Peyer's patch (tissue), 4 donors: ENCODE measurements around the gene MYO7A. TPM values are rescaled to one million over a fixed set of nuclear protein-coding genes. Genes with fewer than 3 reads are reported as not detected.
A peak's percentile ranks its signal among the peaks of the same experiment; 100 is the strongest.
"Not testable (repeated sequence)": the region's sequence is repeated elsewhere in the genome, so short reads cannot be mapped to it uniquely, and the experiment has no call there.

Experiments used
- DNase-seq, 3 donors: peaks; one replicate each; pipeline ENCODE4 v3.0.0-alpha.2; 2017 to 2019
- H3K27ac ChIP-seq, 4 donors: fragments of 200-600 bp; sonication (generic); one replicate each; pipeline ENCODE4 v1.5.1; 2016 to 2019
- H3K27me3 ChIP-seq, 2 donors: fragments of 200-600 bp; sonication (generic); one replicate each; pipeline ENCODE4 v1.5.1; 2019
- H3K36me3 ChIP-seq, 3 donors: fragments of 200-600 bp; sonication (generic); one replicate each; pipeline ENCODE4 v1.5.1; 2016 to 2019
- H3K4me1 ChIP-seq, 4 donors: fragments of 200-600 bp; sonication (generic); one replicate each; pipeline ENCODE4 v1.5.1; 2016 to 2019
- H3K4me3 ChIP-seq, 4 donors: fragments of 200-600 bp; sonication (generic); 1 replicate in 3 of 4; 2 replicates in 1 of 4; pipeline ENCODE4 v1.5.1; 2016 to 2019; ENCODE audit warnings: mild to moderate bottlenecking in 1 of 4
- H3K9me3 ChIP-seq, 4 donors: fragments of 200-600 bp; sonication (generic); one replicate each; pipeline ENCODE4 v1.5.1; 2016 to 2019; ENCODE audit warnings: mild to moderate bottlenecking in 1 of 4
- POLR2A ChIP-seq, 2 donors: fragments of 450-650 bp; IDR thresholded peaks; one replicate each; pipeline ENCODE4 v1.5.1; 2017; ENCODE audit warnings: antibody characterized with exemption in 2 of 2, mild to moderate bottlenecking in 2 of 2, moderate library complexity in 2 of 2
- total RNA-seq, 4 donors: library from RNA; depleted of rRNA; stranded (reverse); fragments of >200 nt; gene quantifications; one replicate each; pipeline ENCODE4 v1.1.0, GENCODE V29; 2016
- TF ChIP-seq, protein P1 (sequence below), 6 experiments: fragments of 450-650 bp in 4 of 6; fragments of 200-600 bp in 2 of 6; sonication (generic) in 1 of 6; IDR thresholded peaks; one replicate each; pipeline ENCODE4 v1.5.1; 2017 to 2019; ENCODE audit warnings: antibody characterized with exemption in 6 of 6, mild to moderate bottlenecking in 3 of 6, moderate library complexity in 1 of 6

Gene MYO7A
- total RNA-seq, 4 donors from 2014 or later: 6.1 to 15.7 (median 7.1) TPM

DNA sequence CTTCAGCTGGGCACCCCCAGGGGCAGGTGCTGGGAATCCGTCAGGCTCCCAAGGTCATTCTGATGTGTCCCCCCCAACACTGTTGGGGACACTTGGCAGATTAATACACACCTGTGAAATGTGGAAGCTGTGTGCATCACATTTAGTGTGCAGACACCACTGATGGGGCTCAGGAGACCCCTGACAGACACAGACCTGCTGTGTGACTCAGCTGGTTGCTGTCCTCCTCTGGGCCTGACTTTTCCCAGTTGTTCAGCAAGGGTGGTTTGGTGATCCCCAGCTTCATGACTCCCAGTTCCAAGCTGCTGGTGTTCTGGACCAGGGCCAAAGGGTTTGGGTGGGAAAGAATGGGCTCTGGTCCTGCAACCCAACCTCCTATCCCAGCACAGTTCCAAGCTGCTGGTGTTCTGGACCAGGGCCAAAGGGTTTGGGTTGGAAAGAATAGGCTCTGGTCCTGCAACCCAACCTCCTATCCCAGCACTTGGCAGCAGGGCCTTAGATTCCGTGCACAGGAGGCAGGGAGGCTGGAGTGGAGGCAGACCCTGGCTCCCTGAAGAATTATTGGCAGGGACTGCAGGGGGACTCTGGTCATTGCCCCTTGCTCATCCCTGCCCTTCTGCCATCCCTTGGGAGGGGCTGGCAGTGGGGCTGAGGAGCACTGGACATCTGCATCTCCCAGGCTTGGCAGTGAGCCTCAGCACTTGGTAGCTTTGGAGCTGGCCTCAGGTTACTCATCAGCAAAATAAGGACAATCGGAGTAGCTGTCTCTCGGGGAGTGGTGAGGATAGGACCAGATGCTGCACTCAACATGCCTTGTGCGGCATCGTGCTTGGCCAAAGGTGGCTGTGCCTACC, 33.8 kb upstream of the MYO7A start:
- Histone ChIP-seq H3K4me1 (peaks cover 0 to 46% (median 11%) of the 10 kb centered on the region in 4 donors), H3K27ac (peak overlapping the region in 1 of 4 donors; percentile 89), H3K27me3 (no peaks in the 10 kb centered on the region), H3K4me3 (no peak overlapping the region), H3K36me3 (peaks cover 0 to 7% (median 0%) of the 10 kb centered on the region in 3 donors), H3K9me3 (no peaks in the 10 kb centered on the region)
- TF ChIP-seq POLR2A (IDR thresholded peaks at IDR 0.05): no peak
- TF ChIP-seq, protein P1, sequence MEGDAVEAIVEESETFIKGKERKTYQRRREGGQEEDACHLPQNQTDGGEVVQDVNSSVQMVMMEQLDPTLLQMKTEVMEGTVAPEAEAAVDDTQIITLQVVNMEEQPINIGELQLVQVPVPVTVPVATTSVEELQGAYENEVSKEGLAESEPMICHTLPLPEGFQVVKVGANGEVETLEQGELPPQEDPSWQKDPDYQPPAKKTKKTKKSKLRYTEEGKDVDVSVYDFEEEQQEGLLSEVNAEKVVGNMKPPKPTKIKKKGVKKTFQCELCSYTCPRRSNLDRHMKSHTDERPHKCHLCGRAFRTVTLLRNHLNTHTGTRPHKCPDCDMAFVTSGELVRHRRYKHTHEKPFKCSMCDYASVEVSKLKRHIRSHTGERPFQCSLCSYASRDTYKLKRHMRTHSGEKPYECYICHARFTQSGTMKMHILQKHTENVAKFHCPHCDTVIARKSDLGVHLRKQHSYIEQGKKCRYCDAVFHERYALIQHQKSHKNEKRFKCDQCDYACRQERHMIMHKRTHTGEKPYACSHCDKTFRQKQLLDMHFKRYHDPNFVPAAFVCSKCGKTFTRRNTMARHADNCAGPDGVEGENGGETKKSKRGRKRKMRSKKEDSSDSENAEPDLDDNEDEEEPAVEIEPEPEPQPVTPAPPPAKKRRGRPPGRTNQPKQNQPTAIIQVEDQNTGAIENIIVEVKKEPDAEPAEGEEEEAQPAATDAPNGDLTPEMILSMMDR (IDR thresholded peaks at IDR 0.05): no peak
- no peak for DNase-seq

DNA sequence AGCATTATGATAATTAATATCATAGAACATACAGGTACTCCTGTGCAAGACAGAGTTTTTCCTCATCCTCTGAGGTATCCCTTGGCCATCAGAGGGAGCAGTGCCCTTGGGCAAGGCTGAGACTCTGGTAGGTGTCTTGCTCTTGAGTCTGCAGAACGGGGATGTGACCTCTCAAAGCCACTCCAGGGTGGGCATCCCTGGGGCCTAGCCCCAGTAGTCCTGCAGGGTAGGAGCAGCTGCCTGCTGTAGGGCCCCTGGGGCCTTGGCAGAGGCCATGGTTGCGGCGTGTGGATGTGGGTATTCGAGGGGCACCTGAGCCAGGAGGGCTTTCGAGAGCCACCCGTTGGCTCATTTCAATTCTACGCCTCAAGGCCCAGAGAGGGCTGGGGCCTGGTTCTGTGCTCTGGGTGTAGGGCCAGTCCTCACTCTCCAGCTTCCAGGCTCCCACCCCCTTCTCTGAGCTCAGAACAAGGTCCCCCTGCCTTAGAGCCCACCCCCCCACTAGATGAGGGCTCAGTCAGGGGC, 33.1 kb upstream of the MYO7A start:
- TF ChIP-seq POLR2A (IDR thresholded peaks at IDR 0.05): no peak
- TF ChIP-seq, protein P1 (IDR thresholded peaks at IDR 0.05): no peak
- no peak for DNase-seq
- Histone ChIP-seq H3K4me3 (no peak overlapping the region), H3K4me1 (peaks cover 0 to 39% (median 10%) of the 10 kb centered on the region in 4 donors), H3K27me3 (no peaks in the 10 kb centered on the region), H3K27ac (peak overlapping the region in 3 of 4 donors; percentile 74 to 89 (median 78)), H3K9me3 (no peaks in the 10 kb centered on the region), H3K36me3 (peaks cover 0 to 7% (median 0%) of the 10 kb centered on the region in 3 donors)

DNA sequence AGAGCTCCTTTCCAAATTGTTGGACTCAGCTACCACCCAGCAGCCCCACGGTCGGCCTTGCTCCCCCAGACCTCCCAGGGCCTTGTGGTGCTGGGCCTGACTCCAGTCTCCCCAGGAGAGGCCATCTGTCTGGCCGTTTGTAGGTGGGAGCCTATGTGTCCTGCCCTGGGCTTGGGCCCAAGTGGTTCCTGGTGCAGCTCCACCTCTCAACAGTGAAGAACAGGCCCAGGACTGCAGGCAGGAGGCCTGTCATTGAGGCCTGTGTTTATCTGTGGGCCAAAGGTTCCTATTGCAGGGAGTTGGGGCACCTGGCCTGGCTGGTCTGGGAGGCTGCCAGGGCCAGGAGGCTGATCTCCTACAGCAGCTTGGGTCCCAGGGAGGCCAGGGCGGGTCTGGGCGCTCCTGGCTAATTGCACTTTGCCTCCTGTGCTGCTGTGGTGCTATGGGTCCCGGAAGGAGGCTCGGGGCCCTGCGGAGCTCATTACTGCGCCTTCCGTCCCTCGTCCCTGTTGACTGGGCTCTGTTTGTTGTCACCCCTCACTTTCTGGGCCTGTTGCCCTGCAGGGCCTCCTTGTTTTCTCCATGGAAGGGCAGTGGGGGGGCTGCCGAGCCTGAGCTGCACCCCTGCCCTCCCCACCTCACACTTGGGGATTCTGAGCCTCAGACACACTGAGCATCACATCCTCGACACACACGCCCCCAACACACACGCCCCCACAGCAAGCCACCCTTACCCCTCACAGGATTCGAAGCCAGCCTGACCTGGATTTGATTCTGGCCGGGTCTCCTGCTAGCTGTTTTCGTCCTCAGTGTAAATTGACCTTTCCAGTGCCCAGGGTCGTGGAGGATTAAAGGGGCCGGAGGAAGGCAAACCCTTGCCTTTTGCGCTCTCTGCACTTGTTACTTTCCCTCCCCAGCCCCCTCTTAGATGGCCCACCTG, 32.2 kb upstream of the MYO7A start:
- H3K4me3 ChIP-seq: no peak overlapping the region
- TF ChIP-seq, protein P1 (IDR thresholded peaks at IDR 0.05): peak in 3 of 6 experiments; percentile 13 to 43 (median 24)
- peak in 1 of 2 donors; percentile 60 for TF ChIP-seq POLR2A (IDR thresholded peaks at IDR 0.05)
- no peaks in the 10 kb centered on the region for H3K27me3 ChIP-seq
- no peaks in the 10 kb centered on the region for H3K9me3 ChIP-seq
- peak in 2 of 3 donors; percentile 92 to 93 for DNase-seq
- peak overlapping the region in 3 of 4 donors; percentile 74 to 89 (median 78) for H3K27ac ChIP-seq
- H3K36me3 ChIP-seq: peaks cover 0 to 15% (median 0%) of the 10 kb centered on the region in 3 donors
- peaks cover 0 to 32% (median 10%) of the 10 kb centered on the region in 4 donors for H3K4me1 ChIP-seq

DNA sequence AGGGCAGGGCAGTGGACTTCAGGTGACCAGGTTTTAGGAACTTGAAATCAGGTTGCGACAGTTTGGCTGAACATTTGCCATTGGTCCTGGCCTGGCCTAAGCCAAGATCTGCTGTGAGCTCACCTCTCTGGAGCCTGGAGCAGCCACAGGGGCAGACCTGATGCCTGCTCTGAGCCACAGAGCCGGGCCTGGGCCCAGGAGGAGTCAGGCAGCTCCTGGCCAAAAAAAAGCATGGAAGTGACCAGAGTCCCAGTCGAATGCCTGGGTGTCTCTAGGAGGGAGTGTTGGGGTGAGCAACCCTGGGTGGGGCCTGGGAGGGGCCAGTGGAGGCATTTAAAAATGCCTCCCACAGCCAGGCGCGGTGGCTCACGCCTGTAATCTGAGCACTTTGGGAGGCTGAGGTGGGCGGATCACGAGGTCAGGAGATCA, 31.4 kb upstream of the MYO7A start:
- no peak overlapping the region for H3K4me3 ChIP-seq
- H3K4me1 ChIP-seq: peaks cover 0 to 28% (median 10%) of the 10 kb centered on the region in 4 donors
- peaks cover 0 to 19% (median 0%) of the 10 kb centered on the region in 3 donors for H3K36me3 ChIP-seq
- H3K27me3 ChIP-seq: no peaks in the 10 kb centered on the region
- TF ChIP-seq, protein P1 (IDR thresholded peaks at IDR 0.05): no peak
- no peak for TF ChIP-seq POLR2A (IDR thresholded peaks at IDR 0.05)
- DNase-seq: no peak
- no peaks in the 10 kb centered on the region for H3K9me3 ChIP-seq
- H3K27ac ChIP-seq: peak overlapping the region in 3 of 4 donors; percentile 74 to 89 (median 78)

DNA sequence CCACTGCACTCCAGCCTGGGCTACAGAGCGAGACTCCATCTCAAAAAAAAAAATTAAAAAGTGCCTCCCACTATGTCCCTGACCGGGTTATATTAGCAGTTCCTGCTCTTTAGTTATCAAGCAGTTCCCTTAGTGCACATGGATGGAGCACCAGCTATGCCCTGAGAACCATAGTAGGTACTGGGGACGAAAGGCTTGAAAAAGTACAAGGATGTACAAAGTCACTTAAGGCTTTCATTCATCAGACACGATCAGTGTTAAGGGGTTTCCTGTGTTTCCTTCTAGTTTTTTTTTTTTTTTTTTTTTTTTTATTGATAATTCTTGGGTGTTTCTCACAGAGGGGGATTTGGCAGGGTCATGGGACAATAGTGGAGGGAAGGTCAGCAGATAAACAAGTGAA, 30.9 kb upstream of the MYO7A start:
- Histone ChIP-seq H3K36me3 (peaks cover 0 to 19% (median 0%) of the 10 kb centered on the region in 3 donors), H3K4me1 (peaks cover 0 to 28% (median 10%) of the 10 kb centered on the region in 4 donors), H3K27ac (peak overlapping the region in 1 of 4 donors; percentile 89)
- not testable (repeated sequence) for DNase-seq, H3K9me3 ChIP-seq, H3K4me3 ChIP-seq, H3K27me3 ChIP-seq
